Breast epithelium (tissue), 4 donors: ENCODE data around the gene AOAH. TPM values are rescaled to one million over a fixed set of nuclear protein-coding genes. Genes with fewer than 3 reads are reported as not detected.

Source experiments
- DNase-seq, 2 donors: peaks; one replicate each; pipeline ENCODE4 v3.0.0-alpha.2; 2019; ENCODE audit warnings: low spot score in 2 of 2
- H3K27ac ChIP-seq, 2 donors: fragments of 200-600 bp; sonication (generic) in 1 of 2; one replicate each; pipeline ENCODE4 v1.5.1; 2016 to 2019; ENCODE audit warnings: mild to moderate bottlenecking in 1 of 2
- H3K27me3 ChIP-seq, 2 donors: fragments of 200-600 bp; sonication (generic) in 1 of 2; one replicate each; pipeline versions ENCODE4 v1.5.1 to v1.6.0; 2017 to 2019; ENCODE audit warnings: control low read depth in 1 of 2, mild to moderate bottlenecking in 1 of 2
- H3K36me3 ChIP-seq: fragments of 200-600 bp; one replicate; pipeline ENCODE4 v1.5.1; 2019
- H3K4me1 ChIP-seq, 2 donors: fragments of 200-600 bp; sonication (generic); one replicate each; pipeline ENCODE4 v1.5.1; 2016 to 2019; ENCODE audit warnings: control low read depth in 1 of 2
- H3K4me3 ChIP-seq, 3 donors: fragments of 200-600 bp; sonication (generic); 1 replicate in 2 of 3; 2 replicates in 1 of 3; pipeline ENCODE4 v1.5.1; 2016 to 2019; ENCODE audit warnings: mild to moderate bottlenecking in 3 of 3, moderate library complexity in 2 of 3
- H3K9me3 ChIP-seq, 2 donors: fragments of 200-600 bp; sonication (generic) in 1 of 2; one replicate each; pipeline ENCODE4 v1.5.1; 2016 to 2019; ENCODE audit warnings: control low read depth in 1 of 2
- CTCF ChIP-seq, 3 donors: fragments of 450-650 bp; IDR thresholded peaks; one replicate each; pipeline ENCODE4 v1.5.1; 2016 to 2017; ENCODE audit warnings: antibody characterized with exemption in 3 of 3, mild to moderate bottlenecking in 3 of 3, moderate library complexity in 3 of 3
- POLR2A ChIP-seq: fragments of 450-650 bp; IDR thresholded peaks from one replicate; pipeline ENCODE4 v1.6.1; 2016; ENCODE audit warnings: antibody characterized with exemption, mild to moderate bottlenecking, moderate library complexity
- POLR2AphosphoS5 ChIP-seq, 3 donors: sonication (generic); formaldehyde crosslinking; IDR thresholded peaks; one replicate each; pipeline ENCODE4 v1.6.1; 2017; ENCODE audit warnings: antibody characterized with exemption in 3 of 3
- intact Hi-C: fragments of 100-400 bp; cut with DNase I; formaldehyde crosslinking; loops from one replicate; pipeline ENCODE4 v1.15.1; 2023; ENCODE audit warnings: low total_unique reads
- total RNA-seq, 3 donors: library from RNA; depleted of rRNA; stranded (reverse); fragments of >200 nt; gene quantifications; one replicate each; pipeline ENCODE4 v1.1.0, GENCODE V29; 2016

The AOAH gene
- total RNA-seq, 3 donors from 2014 or later, result 4.6 to 13.3 (median 10.8) TPM

GRCh38 chr7:36639826-36640225 is 84.5 kb downstream of the AOAH start:
- Histone ChIP-seq H3K27ac (no peak overlapping the region), H3K4me3 (no peak overlapping the region), H3K9me3 (no peaks in the 10 kb centered on the region), H3K36me3 (no peaks in the 10 kb centered on the region), H3K27me3 (no peaks in the 10 kb centered on the region), H3K4me1 (no peaks in the 10 kb centered on the region)
- no peak for TF ChIP-seq CTCF (IDR thresholded peaks at IDR 0.05)
- no peak for TF ChIP-seq POLR2AphosphoS5 (IDR thresholded peaks at IDR 0.05)
- no peak for TF ChIP-seq POLR2A
- intact Hi-C loops, result no loop called here
- DNase-seq, result no peak

- Histone ChIP-seq H3K9me3 (no peaks in the 10 kb centered on the region), H3K27ac (no peak overlapping the region), H3K36me3 (no peaks in the 10 kb centered on the region), H3K4me3 (no peak overlapping the region), H3K4me1 (no peaks in the 10 kb centered on the region), H3K27me3 (no peaks in the 10 kb centered on the region)
- no peak for DNase-seq
- intact Hi-C loops, result no loop called here
- no peak for TF ChIP-seq POLR2AphosphoS5 (IDR thresholded peaks at IDR 0.05)
- TF ChIP-seq POLR2A, result no peak
- TF ChIP-seq CTCF (IDR thresholded peaks at IDR 0.05), result no peak
These were observed 85.6 kb downstream of the AOAH start for GRCh38 chr7:36638586-36639263.

GRCh38 chr7:36638140-36638539 is 86.2 kb downstream of the AOAH start:
- H3K9me3 ChIP-seq, result no peaks in the 10 kb centered on the region

GRCh38 chr7:36637417-36637816 is 86.9 kb downstream of the AOAH start:
- Histone ChIP-seq H3K27ac (no peak overlapping the region), H3K4me1 (no peaks in the 10 kb centered on the region), H3K9me3 (no peaks in the 10 kb centered on the region), H3K27me3 (no peaks in the 10 kb centered on the region), H3K36me3 (no peaks in the 10 kb centered on the region), H3K4me3 (no peak overlapping the region)
- intact Hi-C loops, result no loop called here
- DNase-seq, result no peak
- TF ChIP-seq POLR2AphosphoS5 (IDR thresholded peaks at IDR 0.05), result no peak
- TF ChIP-seq CTCF (IDR thresholded peaks at IDR 0.05), result no peak
- TF ChIP-seq POLR2A, result no peak

More at GRCh38 chr7:36638140-36638539, 86.2 kb downstream of the AOAH start:
- no peak for DNase-seq
- TF ChIP-seq POLR2AphosphoS5 (IDR thresholded peaks at IDR 0.05) (no peak), POLR2A (no peak), CTCF (IDR thresholded peaks at IDR 0.05) (no peak)
- Histone ChIP-seq H3K27me3 (no peaks in the 10 kb centered on the region), H3K4me3 (no peak overlapping the region), H3K4me1 (no peaks in the 10 kb centered on the region), H3K27ac (no peak overlapping the region), H3K36me3 (no peaks in the 10 kb centered on the region)
- intact Hi-C loops, result no loop called here

- no peaks in the 10 kb centered on the region for H3K36me3 ChIP-seq
- no peak for TF ChIP-seq CTCF (IDR thresholded peaks at IDR 0.05)
- no peak for TF ChIP-seq POLR2A
- TF ChIP-seq POLR2AphosphoS5 (IDR thresholded peaks at IDR 0.05), result no peak
- H3K27me3 ChIP-seq, result no peaks in the 10 kb centered on the region
- H3K4me3 ChIP-seq, result no peak overlapping the region
- intact Hi-C loops, result no loop called here
- DNase-seq, result no peak
- H3K4me1 ChIP-seq, result no peaks in the 10 kb centered on the region
- H3K9me3 ChIP-seq, result no peaks in the 10 kb centered on the region
- no peak overlapping the region for H3K27ac ChIP-seq
These were observed 88.2 kb downstream of the AOAH start for GRCh38 chr7:36636126-36636525.
